SK-N-SH treated with all-trans-retinoic acid at 6 μM for 48 hours (cell line): ENCODE measurements around the gene CPA5.

Source experiments
- TCF4 ChIP-seq: fragments of 250-450 bp; sonication (Bioruptor Pico); IDR thresholded peaks from 2 replicates; pipeline ENCODE4 v1.8.0; 2021; ENCODE audit warnings: mild to moderate bottlenecking, moderate library complexity, borderline replicate concordance
- TOX ChIP-seq: fragments of 250-450 bp; sonication (Bioruptor Pico); IDR thresholded peaks from 2 replicates; pipeline ENCODE4 v1.8.0; 2021; ENCODE audit warnings: mild to moderate bottlenecking, moderate library complexity, borderline replicate concordance
- ZFP3 ChIP-seq: fragments of 250-450 bp; sonication (Bioruptor Pico); IDR thresholded peaks from 2 replicates; pipeline ENCODE4 v1.5.0; 2020; ENCODE audit warnings: mild to moderate bottlenecking, moderate library complexity
- ZFP30 ChIP-seq: fragments of 450-650 bp; formaldehyde crosslinking; IDR thresholded peaks from 2 replicates; pipeline ENCODE4 v1.5.0; 2022; ENCODE audit warnings: mild to moderate bottlenecking, moderate library complexity
- ZNF70 ChIP-seq: fragments of 450-650 bp; formaldehyde crosslinking; IDR thresholded peaks from 2 replicates; pipeline ENCODE4 v1.5.0; 2020; ENCODE audit warnings: mild to moderate bottlenecking, moderate library complexity
- ZNF8 ChIP-seq: fragments of 450-650 bp; formaldehyde crosslinking; IDR thresholded peaks from 2 replicates; pipeline ENCODE4 v1.5.0; 2020; ENCODE audit warnings: mild to moderate bottlenecking, moderate library complexity
- TF ChIP-seq, protein P1 (sequence below): fragments of 250-450 bp; sonication (Bioruptor Pico); IDR thresholded peaks from 2 replicates; pipeline ENCODE4 v1.8.0; 2020; ENCODE audit warnings: mild to moderate bottlenecking, moderate library complexity, borderline replicate concordance
- TF ChIP-seq, protein P2 (sequence below): fragments of 250-450 bp; sonication (Bioruptor Pico); IDR thresholded peaks from 2 replicates; pipeline ENCODE4 v1.5.1; 2020; ENCODE audit warnings: low read depth, mild to moderate bottlenecking, moderate library complexity

DNA sequence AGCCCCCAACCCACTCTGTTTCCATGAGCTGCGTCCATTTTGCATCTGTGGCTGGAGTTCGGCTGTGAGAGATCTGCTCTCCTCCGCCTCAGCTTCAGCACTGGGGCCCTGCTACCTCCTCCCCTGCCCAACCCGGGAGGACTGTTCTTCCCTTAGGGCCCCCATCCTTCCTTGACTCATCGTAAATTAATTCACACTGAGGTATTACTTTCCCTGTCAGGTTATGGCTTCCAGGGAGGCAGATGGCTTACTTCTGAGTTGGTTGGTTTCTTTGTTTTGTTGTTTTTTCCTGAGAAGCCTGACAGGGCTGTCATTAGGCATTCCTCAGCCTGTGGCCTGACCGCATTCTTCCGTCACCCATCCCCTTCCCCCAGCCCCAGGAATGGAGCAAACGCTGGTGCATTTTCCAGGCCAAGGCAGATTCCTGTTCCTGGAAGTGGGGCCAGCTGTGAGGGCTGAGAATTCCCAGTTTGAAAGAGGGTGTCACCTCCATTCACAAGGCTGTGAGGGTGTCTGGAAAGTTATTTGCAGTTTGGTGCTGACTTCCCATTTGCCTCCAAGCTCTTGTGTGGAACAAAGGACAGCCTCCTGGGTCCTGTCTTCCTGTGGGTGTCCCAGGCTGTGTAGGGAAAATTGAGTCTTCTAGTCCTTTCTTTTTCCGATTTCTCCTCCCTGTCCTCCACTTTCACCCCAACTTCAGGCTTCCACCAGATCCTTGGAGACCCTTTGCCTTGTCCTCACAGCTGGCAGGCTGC, 11.7 kb downstream of the CPA5 start:
- TF ChIP-seq ZFP30, result no peak
- TF ChIP-seq ZFP3, result no peak; the same call in none of the 2 replicates
- no peak for TF ChIP-seq ZNF70 (CRISPR knock-in tag)
- peak; percentile 51; the same call in 1 of the 2 replicates for TF ChIP-seq TCF4 (CRISPR knock-in tag)
- TF ChIP-seq ZNF8 (CRISPR knock-in tag), result 0 out of 2 replicates have a peak, but pooled peaks have one; percentile 38
- peak; percentile 78; the same call in 1 of the 2 replicates for TF ChIP-seq TOX (CRISPR knock-in tag)
- TF ChIP-seq, protein P1, sequence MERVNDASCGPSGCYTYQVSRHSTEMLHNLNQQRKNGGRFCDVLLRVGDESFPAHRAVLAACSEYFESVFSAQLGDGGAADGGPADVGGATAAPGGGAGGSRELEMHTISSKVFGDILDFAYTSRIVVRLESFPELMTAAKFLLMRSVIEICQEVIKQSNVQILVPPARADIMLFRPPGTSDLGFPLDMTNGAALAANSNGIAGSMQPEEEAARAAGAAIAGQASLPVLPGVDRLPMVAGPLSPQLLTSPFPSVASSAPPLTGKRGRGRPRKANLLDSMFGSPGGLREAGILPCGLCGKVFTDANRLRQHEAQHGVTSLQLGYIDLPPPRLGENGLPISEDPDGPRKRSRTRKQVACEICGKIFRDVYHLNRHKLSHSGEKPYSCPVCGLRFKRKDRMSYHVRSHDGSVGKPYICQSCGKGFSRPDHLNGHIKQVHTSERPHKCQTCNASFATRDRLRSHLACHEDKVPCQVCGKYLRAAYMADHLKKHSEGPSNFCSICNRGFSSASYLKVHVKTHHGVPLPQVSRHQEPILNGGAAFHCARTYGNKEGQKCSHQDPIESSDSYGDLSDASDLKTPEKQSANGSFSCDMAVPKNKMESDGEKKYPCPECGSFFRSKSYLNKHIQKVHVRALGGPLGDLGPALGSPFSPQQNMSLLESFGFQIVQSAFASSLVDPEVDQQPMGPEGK (CRISPR knock-in tag), result peak; percentile 99
- TF ChIP-seq, protein P2, sequence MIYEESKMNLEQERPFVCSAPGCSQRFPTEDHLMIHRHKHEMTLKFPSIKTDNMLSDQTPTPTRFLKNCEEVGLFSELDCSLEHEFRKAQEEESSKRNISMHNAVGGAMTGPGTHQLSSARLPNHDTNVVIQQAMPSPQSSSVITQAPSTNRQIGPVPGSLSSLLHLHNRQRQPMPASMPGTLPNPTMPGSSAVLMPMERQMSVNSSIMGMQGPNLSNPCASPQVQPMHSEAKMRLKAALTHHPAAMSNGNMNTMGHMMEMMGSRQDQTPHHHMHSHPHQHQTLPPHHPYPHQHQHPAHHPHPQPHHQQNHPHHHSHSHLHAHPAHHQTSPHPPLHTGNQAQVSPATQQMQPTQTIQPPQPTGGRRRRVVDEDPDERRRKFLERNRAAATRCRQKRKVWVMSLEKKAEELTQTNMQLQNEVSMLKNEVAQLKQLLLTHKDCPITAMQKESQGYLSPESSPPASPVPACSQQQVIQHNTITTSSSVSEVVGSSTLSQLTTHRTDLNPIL, result peak; percentile 84; the same call in 1 of the 2 replicates
